Mesothelial cell of epicardium (in vitro differentiated cells): ENCODE results near the gene UBE2G1. TPM values are rescaled to one million over a fixed set of nuclear protein-coding genes. Genes with fewer than 3 reads are reported as not detected.

Experiments
- DNase-seq, 2 experiments: peaks; one replicate each; pipeline ENCODE4 v3.0.0; 2021; ENCODE audit warnings: low spot score in 2 of 2; ENCODE audit not compliant: unreplicated experiment in 2 of 2
- H3K27ac Mint-ChIP-seq: 2 replicates; pipeline ENCODE4 v1.8.0; 2021; ENCODE audit warnings: mixed read lengths
- H3K27me3 Mint-ChIP-seq: 2 replicates; pipeline ENCODE4 v1.8.0; 2021; ENCODE audit warnings: low read depth, mixed read lengths
- H3K36me3 Mint-ChIP-seq: 2 replicates; pipeline ENCODE4 v1.8.0; 2021; ENCODE audit warnings: mixed read lengths
- H3K4me1 Mint-ChIP-seq: 2 replicates; pipeline ENCODE4 v1.8.0; 2021; ENCODE audit warnings: mixed read lengths
- H3K4me3 Mint-ChIP-seq: 2 replicates; pipeline ENCODE4 v1.8.0; 2021; ENCODE audit warnings: mild to moderate bottlenecking, moderate library complexity, mixed read lengths
- H3K9me3 Mint-ChIP-seq: 2 replicates; pipeline ENCODE4 v1.8.0; 2021; ENCODE audit warnings: mixed read lengths
- total RNA-seq: library from RNA; stranded (reverse); gene quantifications from 3 replicates; pipeline ENCODE4 v1.2.1, GENCODE V29; 2021
- TF ChIP-seq, protein P1 (sequence below): fragments of 200-600 bp; sonication (generic); IDR thresholded peaks from one replicate; pipeline ENCODE4 v1.5.0; 2021; ENCODE audit warnings: antibody characterized with exemption; ENCODE audit not compliant: unreplicated experiment

UBE2G1 gene
- total RNA-seq, 1 donor from 2014 or later: 86.9 TPM

DNA sequence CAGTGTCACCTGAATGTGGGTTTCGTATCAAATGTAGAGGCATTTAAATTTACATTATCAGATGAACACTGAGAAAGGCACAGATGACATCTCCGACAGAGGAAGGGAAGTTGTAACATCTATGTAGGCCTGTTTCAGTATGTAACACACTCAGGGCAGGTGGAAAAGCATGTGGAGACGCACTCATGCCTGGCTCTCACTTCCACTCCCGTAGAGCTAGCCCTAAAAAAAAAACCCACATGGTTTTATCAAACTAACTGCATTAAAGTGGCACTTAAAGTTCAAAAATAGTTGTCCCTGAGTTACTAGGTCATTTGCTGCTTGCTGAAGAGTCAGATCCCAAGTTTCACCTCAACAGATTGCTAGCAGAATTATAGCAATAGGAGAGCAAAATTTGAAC is 96.6 kb downstream of the UBE2G1 start:
- no peaks in the 10 kb centered on the region for H3K9me3 Mint-ChIP-seq
- TF ChIP-seq, protein P1, sequence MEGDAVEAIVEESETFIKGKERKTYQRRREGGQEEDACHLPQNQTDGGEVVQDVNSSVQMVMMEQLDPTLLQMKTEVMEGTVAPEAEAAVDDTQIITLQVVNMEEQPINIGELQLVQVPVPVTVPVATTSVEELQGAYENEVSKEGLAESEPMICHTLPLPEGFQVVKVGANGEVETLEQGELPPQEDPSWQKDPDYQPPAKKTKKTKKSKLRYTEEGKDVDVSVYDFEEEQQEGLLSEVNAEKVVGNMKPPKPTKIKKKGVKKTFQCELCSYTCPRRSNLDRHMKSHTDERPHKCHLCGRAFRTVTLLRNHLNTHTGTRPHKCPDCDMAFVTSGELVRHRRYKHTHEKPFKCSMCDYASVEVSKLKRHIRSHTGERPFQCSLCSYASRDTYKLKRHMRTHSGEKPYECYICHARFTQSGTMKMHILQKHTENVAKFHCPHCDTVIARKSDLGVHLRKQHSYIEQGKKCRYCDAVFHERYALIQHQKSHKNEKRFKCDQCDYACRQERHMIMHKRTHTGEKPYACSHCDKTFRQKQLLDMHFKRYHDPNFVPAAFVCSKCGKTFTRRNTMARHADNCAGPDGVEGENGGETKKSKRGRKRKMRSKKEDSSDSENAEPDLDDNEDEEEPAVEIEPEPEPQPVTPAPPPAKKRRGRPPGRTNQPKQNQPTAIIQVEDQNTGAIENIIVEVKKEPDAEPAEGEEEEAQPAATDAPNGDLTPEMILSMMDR: no peak
- H3K4me3 Mint-ChIP-seq: no peak overlapping the region
- peaks cover 6% of the 10 kb centered on the region for H3K4me1 Mint-ChIP-seq
- H3K27ac Mint-ChIP-seq: no peak overlapping the region
- H3K36me3 Mint-ChIP-seq: peaks cover 35% of the 10 kb centered on the region
- no peak for DNase-seq
- H3K27me3 Mint-ChIP-seq: no peaks in the 10 kb centered on the region

DNA sequence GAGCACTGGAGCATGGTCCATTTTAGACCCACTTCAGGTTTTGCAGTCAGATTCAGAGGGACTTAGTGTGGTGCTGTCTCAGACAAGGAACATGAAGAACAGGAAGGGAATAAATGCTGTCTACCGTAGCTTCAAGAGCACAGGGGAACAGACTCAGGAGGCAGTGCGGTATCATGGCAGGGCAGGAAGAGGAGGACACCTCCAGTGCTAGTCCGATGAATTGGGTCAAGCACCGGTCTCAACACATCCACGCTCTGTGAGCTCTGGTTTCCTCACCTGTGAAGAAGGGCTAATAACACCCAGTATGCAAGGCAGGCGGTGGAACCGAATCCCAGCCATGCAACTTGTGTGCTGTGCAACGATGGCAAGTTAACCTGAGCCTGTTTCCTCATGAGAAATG is 99.1 kb downstream of the UBE2G1 start:
- Mint-ChIP-seq H3K4me1 (peaks cover 23% of the 10 kb centered on the region), H3K27ac (no peak overlapping the region), H3K9me3 (no peaks in the 10 kb centered on the region), H3K36me3 (peaks cover 32% of the 10 kb centered on the region), H3K4me3 (no peak overlapping the region), H3K27me3 (no peaks in the 10 kb centered on the region)
- TF ChIP-seq, protein P1: no peak
- DNase-seq: no peak

DNA sequence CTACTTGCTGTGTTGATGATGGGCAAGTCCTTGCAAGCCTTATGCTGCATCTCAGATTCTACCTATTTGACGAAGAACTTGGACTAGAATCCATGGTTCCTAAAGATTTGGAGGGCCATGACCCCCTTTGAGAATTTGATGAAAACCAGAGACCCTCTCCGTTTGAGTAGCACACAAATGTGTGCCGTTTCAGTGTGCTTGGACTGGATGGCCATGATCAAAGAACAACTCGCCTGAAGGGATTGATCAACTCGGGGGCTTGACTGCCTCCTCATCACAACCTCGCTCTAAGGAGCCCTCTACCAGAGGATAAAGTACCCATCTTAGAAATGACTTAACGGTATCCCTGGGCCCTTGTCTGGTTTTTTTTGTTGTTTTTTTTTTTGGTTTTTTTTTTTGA is 99.9 kb downstream of the UBE2G1 start:
- Mint-ChIP-seq H3K9me3 (no peaks in the 10 kb centered on the region), H3K36me3 (peaks cover 30% of the 10 kb centered on the region), H3K4me1 (peaks cover 25% of the 10 kb centered on the region)

DNA sequence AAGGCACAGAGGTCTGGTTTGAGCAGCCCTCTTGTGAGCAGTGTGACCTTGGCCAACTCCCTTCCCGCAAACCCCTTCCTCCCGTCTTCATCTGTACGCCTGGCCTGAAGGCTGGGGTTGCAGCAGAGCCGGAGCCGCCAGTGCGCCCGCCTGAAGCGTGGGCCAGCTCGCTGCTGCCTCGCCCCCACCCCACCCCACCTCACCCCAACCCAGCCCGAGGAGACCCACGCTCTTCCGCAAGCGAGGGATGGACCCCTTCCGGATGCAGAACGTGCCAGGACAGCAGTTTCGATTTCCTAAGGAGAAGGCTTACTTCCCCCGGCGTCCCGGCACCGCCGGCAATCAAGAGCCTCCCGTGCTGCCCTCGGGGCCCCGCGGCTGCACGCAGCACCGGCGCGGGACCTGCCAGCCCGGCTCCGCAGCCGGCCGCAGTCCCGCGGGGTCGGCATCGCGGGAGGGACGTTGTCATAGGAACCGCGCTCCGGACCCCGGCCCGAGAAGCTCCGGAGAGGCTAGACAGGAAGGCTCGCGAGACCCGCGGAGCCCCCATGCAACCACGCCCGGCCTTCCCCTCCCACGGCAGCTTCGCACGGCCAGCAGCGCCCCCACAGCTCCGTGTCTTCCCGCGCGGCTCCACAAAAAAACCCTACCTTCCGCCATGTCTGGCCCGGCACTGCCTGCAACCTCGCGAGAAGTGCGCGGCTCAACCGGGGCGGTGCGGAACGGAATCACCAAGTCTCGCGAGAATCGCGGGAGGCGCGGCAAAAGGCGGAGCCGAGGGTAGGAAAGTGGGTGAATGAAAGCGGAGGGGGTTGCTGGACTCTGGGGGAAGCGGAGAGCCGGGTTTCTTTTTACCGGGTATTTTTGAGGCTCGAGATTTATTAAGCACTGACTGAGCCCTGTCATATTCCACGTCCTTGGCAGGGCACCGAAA is 102.9 kb downstream of the UBE2G1 start, which contains the start of gene ANKFY1:
Gene ANKFY1, minus strand, starts transcription at position 698 of the 934 bp plus-strand sequence. Its CDS starts 38 bp downstream, at position 660.
- Mint-ChIP-seq H3K4me3 (peak within 1 kb of the TSS; percentile 83), H3K9me3 (peaks cover 7% of the 10 kb centered on the region), H3K27me3 (no peaks in the 10 kb centered on the region), H3K36me3 (peaks cover 30% of the 10 kb centered on the region), H3K27ac (peak within 1 kb of the TSS; percentile 91), H3K4me1 (peaks cover 25% of the 10 kb centered on the region)
- peak; percentile 97 to 98 for DNase-seq
- TF ChIP-seq, protein P1: no peak

More for the DNA sequence above, 99.9 kb downstream of the UBE2G1 start:
- H3K27me3 Mint-ChIP-seq: no peaks in the 10 kb centered on the region
- H3K27ac Mint-ChIP-seq: no peak overlapping the region
- TF ChIP-seq, protein P1: no peak
- no peak for DNase-seq
- no peak overlapping the region for H3K4me3 Mint-ChIP-seq

DNA sequence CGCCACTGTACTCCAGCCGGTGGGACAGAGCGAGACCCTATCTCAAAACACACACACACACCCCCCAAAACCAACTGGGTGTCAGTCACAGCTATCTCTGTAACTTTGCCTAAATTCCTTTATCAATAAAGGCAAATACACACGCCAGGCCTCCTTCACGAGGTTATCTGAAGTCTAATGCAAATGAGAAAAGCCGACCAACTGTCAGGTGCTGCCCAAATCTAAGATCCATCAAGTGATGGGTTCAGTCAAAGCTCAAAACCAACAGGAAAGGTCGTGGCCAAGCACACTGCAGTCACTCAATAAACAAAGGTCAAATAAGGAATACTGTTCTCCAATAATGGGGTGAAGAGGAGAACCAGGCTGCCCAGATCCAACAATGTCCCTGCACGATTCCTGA is 103.8 kb downstream of the UBE2G1 start:
- TF ChIP-seq, protein P1: no peak
- Mint-ChIP-seq H3K27ac (peak overlapping the region; percentile 91), H3K9me3 (peaks cover 7% of the 10 kb centered on the region), H3K27me3 (no peaks in the 10 kb centered on the region), H3K36me3 (peaks cover 26% of the 10 kb centered on the region), H3K4me1 (peaks cover 25% of the 10 kb centered on the region), H3K4me3 (peak overlapping the region; percentile 83)
- no peak for DNase-seq
